OCI-LY7 (cell line): ENCODE data around the gene PTPRQ. TPM values are rescaled to one million over a fixed set of nuclear protein-coding genes. Genes with fewer than 3 reads are reported as not detected.

ENCODE experiments used
- BruUV-seq: library from RNA; stranded (reverse); fragments of 400-500 nt; replicated peaks from 2 replicates; lab custom pipeline; 2021; lab: Mats Ljungman, UMichigan
- CTCF ChIA-PET: fragments of 300-600 bp; sonication (Branson Sonifier 250); formaldehyde crosslinking; loops from one replicate; lab custom pipeline; 2022; ENCODE audit warnings: antibody characterized with exemption; ENCODE audit not compliant: unreplicated experiment; lab: Charles Lee
- POLR2A ChIA-PET: fragments of 300-600 bp; sonication (Branson Sonifier 250); formaldehyde crosslinking; loops from one replicate; lab custom pipeline; 2022; ENCODE audit warnings: antibody characterized with exemption; lab: Charles Lee
- DNase-seq: peaks from one replicate; pipeline ENCODE4 v3.0.0-alpha.2; 2015; ENCODE audit warnings: low spot score
- H2AFZ ChIP-seq: fragments of 200-600 bp; sonication (generic), shearing (Covaris generic); 2 replicates; pipeline ENCODE4 v1.6.1; 2014; ENCODE audit warnings: mild to moderate bottlenecking, antibody characterized with exemption, low read length, moderate library complexity
- H3K27ac ChIP-seq: fragments of 200-600 bp; sonication (generic); 2 replicates; pipeline ENCODE4 v1.5.1; 2014; ENCODE audit warnings: mixed run types, low read depth, mild to moderate bottlenecking, moderate library complexity, low read length, inconsistent platforms; ENCODE audit not compliant: poor library complexity, severe bottlenecking
- H3K36me3 ChIP-seq: fragments of 200-600 bp; sonication (generic); 2 replicates; pipeline ENCODE4 v1.6.1; 2014; ENCODE audit warnings: mild to moderate bottlenecking, antibody characterized with exemption, low read length, moderate library complexity, mixed read lengths; ENCODE audit not compliant: insufficient read depth
- H3K4me1 ChIP-seq: fragments of 200-600 bp; sonication (generic); 2 replicates; pipeline ENCODE4 v1.5.1; 2014; ENCODE audit warnings: mild to moderate bottlenecking, low read length; ENCODE audit not compliant: insufficient read depth, poor library complexity, severe bottlenecking
- H3K4me2 ChIP-seq: fragments of 200-600 bp; sonication (generic); 2 replicates; pipeline ENCODE4 v1.6.1; 2014; ENCODE audit warnings: mild to moderate bottlenecking, low read length
- H3K4me3 ChIP-seq: fragments of 200-600 bp; sonication (generic); 2 replicates; pipeline ENCODE4 v1.5.1; 2014; ENCODE audit warnings: mild to moderate bottlenecking, low read depth, low read length; ENCODE audit not compliant: poor library complexity, severe bottlenecking
- H3K79me2 ChIP-seq: fragments of 200-600 bp; sonication (generic); 2 replicates; pipeline ENCODE4 v1.6.1; 2016; ENCODE audit warnings: low read depth, mild to moderate bottlenecking, low read length, moderate library complexity, mixed read lengths; ENCODE audit not compliant: insufficient read depth
- H3K9me2 ChIP-seq: fragments of 200-600 bp; sonication (generic); 2 replicates; pipeline ENCODE4 v1.6.1; 2016; ENCODE audit warnings: mild to moderate bottlenecking, low read length, mixed read lengths; ENCODE audit not compliant: insufficient read depth
- H3K9me3 ChIP-seq: fragments of 200-600 bp; sonication (generic); 2 replicates; pipeline ENCODE4 v1.6.1; 2014; ENCODE audit warnings: mild to moderate bottlenecking, mixed run types, low read length, mixed read lengths
- H4K20me1 ChIP-seq: fragments of 200-600 bp; sonication (generic); 2 replicates; pipeline ENCODE4 v1.6.1; 2014; ENCODE audit warnings: mild to moderate bottlenecking, antibody characterized with exemption, low read length, moderate library complexity, mixed read lengths; ENCODE audit not compliant: insufficient read depth
- CTCF ChIP-seq: fragments of 200-600 bp; sonication (generic); conservative IDR thresholded peaks from 2 replicates; pipeline ENCODE4 v1.5.1; 2014; ENCODE audit warnings: mild to moderate bottlenecking, antibody characterized with exemption, low read length, moderate library complexity, mixed read lengths
- EZH2phosphoT487 ChIP-seq: fragments of 200-600 bp; sonication (generic); IDR thresholded peaks from 2 replicates; pipeline ENCODE4 v1.6.1; 2018; ENCODE audit warnings: low read depth, borderline replicate concordance, mild to moderate bottlenecking, mixed run types, antibody characterized with exemption, low read length, moderate library complexity, mixed read lengths
- intact Hi-C: fragments of 100-400 bp; cut with micrococcal nuclease; formaldehyde crosslinking; loops from one replicate; pipeline ENCODE4 v1.10.0; 2022; ENCODE audit not compliant: unreplicated experiment
- total RNA-seq, 2 experiments: library from RNA; depleted of rRNA in 1 of 2; stranded (reverse); fragments of >200 nt in 1 of 2; shearing (Covaris generic) in 1 of 2; gene quantifications; 2 replicates each; pipeline ENCODE4 v1.2.3, GENCODE V29; 2014 to 2022

PTPRQ gene
- total RNA-seq, 2 experiments from 2014 or later, result not detected

GRCh38 chr12:80493466-80493865, 49.4 kb downstream of the PTPRQ start:
- Histone ChIP-seq H3K79me2 (no peaks in the 10 kb centered on the region), H3K9me3 (no peaks in the 10 kb centered on the region), H2AFZ (no peak overlapping the region), H3K27ac (no peak overlapping the region), H4K20me1 (no peaks in the 10 kb centered on the region), H3K4me1 (peaks cover 9% of the 10 kb centered on the region), H3K9me2 (no peaks in the 10 kb centered on the region), H3K4me2 (no peak overlapping the region), H3K4me3 (no peak overlapping the region), H3K36me3 (no peaks in the 10 kb centered on the region)
- no peak for DNase-seq
- TF ChIP-seq CTCF (no peak), EZH2phosphoT487 (no peak)
- ChIA-PET POLR2A (no interaction called here), CTCF (interaction anchor here (0.5 kb wide), 1 partner anchor 26 kb away, joined by 6 read pairs; no protein-coding TSS in a partner anchor)
- intact Hi-C loops, result no loop called here
- no TSS peak for BruUV-seq

GRCh38 chr12:80494836-80495235, 50.8 kb downstream of the PTPRQ start:
- CTCF ChIA-PET, result no interaction called here
- no TSS peak for BruUV-seq
- no peak for DNase-seq
- H3K27ac ChIP-seq, result no peak overlapping the region
- no peaks in the 10 kb centered on the region for H3K9me2 ChIP-seq
- H3K4me1 ChIP-seq, result peaks cover 11% of the 10 kb centered on the region
- no peak overlapping the region for H2AFZ ChIP-seq
- H3K79me2 ChIP-seq, result no peaks in the 10 kb centered on the region
- no peak for TF ChIP-seq CTCF
- TF ChIP-seq EZH2phosphoT487, result no peak
- no peak overlapping the region for H3K4me3 ChIP-seq
- intact Hi-C loops, result no loop called here
- POLR2A ChIA-PET, result no interaction called here
- H3K9me3 ChIP-seq, result no peaks in the 10 kb centered on the region
- no peaks in the 10 kb centered on the region for H3K36me3 ChIP-seq
- H4K20me1 ChIP-seq, result no peaks in the 10 kb centered on the region
- no peak overlapping the region for H3K4me2 ChIP-seq

GRCh38 chr12:80498059-80498728, 54.2 kb downstream of the PTPRQ start:
- Histone ChIP-seq H4K20me1 (no peaks in the 10 kb centered on the region), H3K4me2 (peak overlapping the region; percentile 36), H3K36me3 (no peaks in the 10 kb centered on the region), H2AFZ (peak overlapping the region; percentile 55; the same call in 1 of the 2 replicates), H3K9me2 (no peaks in the 10 kb centered on the region), H3K9me3 (no peaks in the 10 kb centered on the region), H3K4me1 (peaks cover 11% of the 10 kb centered on the region), H3K4me3 (no peak overlapping the region), H3K79me2 (no peaks in the 10 kb centered on the region), H3K27ac (peak overlapping the region; percentile 42)
- CTCF ChIA-PET, result no interaction called here
- no TSS peak for BruUV-seq
- no peak for DNase-seq
- POLR2A ChIA-PET, result no interaction called here
- TF ChIP-seq CTCF (no peak), EZH2phosphoT487 (no peak)
- intact Hi-C loops, result no loop called here
